ENCODE data around the gene CEP128. TPM values are rescaled to one million over a fixed set of nuclear protein-coding genes. Genes with fewer than 3 reads are reported as not detected.

Gene CEP128
- total RNA-seq, 4 donors from 2014 or later, result 3.5 to 12.9 (median 9.7) TPM

DNA sequence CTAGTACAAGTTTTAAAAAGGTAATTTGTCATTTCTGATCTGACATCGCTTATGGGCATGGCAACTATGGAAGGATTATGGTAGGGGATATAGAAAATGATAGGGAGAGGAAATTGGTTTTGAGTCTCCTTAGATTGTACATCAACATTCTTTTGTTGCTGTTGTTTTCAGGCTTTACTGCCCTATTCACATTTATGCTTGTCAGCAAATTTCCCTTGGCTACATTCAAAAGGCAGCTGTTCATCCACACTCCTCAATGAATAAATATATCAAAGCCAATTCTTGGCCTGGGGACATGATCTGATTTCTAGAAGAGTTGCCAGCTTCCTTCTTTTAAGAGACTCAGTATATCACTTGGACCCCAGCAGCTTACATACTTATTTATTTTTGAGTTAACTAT lies 283.4 kb downstream of the CEP128 start:
- no peak for DNase-seq (ENCODE audit: extremely low spot score)
- TF ChIP-seq POLR2A (IDR thresholded peaks at IDR 0.05; ENCODE audit: low read depth), result no peak
- no peak for TF ChIP-seq POLR2AphosphoS5 (IDR thresholded peaks at IDR 0.05)
- Histone ChIP-seq H3K4me1 (no peaks in the 10 kb centered on the region), H3K27me3 (no peaks in the 10 kb centered on the region), H3K36me3 (no peaks in the 10 kb centered on the region), H3K4me3 (no peak overlapping the region), H3K9me3 (no peaks in the 10 kb centered on the region), H3K27ac (replicated peaks in 1 of 4) (no peak overlapping the region)
- intact Hi-C loops (cut with DNase I), result no loop called here
- 94% methylated on average over 1 of the region's 1 CpG for WGBS

- Histone ChIP-seq H3K4me3 (no peak overlapping the region), H3K4me1 (no peaks in the 10 kb centered on the region), H3K27ac (replicated peaks in 1 of 4) (no peak overlapping the region), H3K27me3 (no peaks in the 10 kb centered on the region), H3K9me3 (peaks cover 0 to 3% (median 0%) of the 10 kb centered on the region in 4 donors), H3K36me3 (no peaks in the 10 kb centered on the region)
- DNase-seq (ENCODE audit: extremely low spot score), result no peak
- intact Hi-C loops (cut with DNase I), result no loop called here
- WGBS, result 98% methylated on average over 3 of the region's 3 CpGs
- TF ChIP-seq EP300 (IDR thresholded peaks at IDR 0.05) (no peak), CTCF (IDR thresholded peaks at IDR 0.05) (no peak), POLR2A (IDR thresholded peaks at IDR 0.05; ENCODE audit: low read depth) (no peak), POLR2AphosphoS5 (IDR thresholded peaks at IDR 0.05) (no peak)
Observed at GRCh38 chr14:80653956-80654355, 287.6 kb downstream of the CEP128 start.

GRCh38 chr14:80645667-80646413 lies 295.7 kb downstream of the CEP128 start:
- Histone ChIP-seq H3K4me3 (no peak overlapping the region), H3K36me3 (no peaks in the 10 kb centered on the region), H3K4me1 (no peaks in the 10 kb centered on the region), H3K27ac (replicated peaks in 1 of 4) (no peak overlapping the region), H3K27me3 (no peaks in the 10 kb centered on the region), H3K9me3 (peaks cover 0 to 3% (median 0%) of the 10 kb centered on the region in 4 donors)
- no peak for DNase-seq (ENCODE audit: extremely low spot score)
- intact Hi-C loops (cut with DNase I), result no loop called here
- WGBS, result 95% methylated on average over 5 of the region's 5 CpGs
- TF ChIP-seq EP300 (IDR thresholded peaks at IDR 0.05) (no peak), CTCF (IDR thresholded peaks at IDR 0.05) (no peak), POLR2AphosphoS5 (IDR thresholded peaks at IDR 0.05) (no peak), POLR2A (IDR thresholded peaks at IDR 0.05; ENCODE audit: low read depth) (no peak)

GRCh38 chr14:80644826-80645225 lies 296.7 kb downstream of the CEP128 start:
- Histone ChIP-seq H3K27ac (replicated peaks in 1 of 4) (no peak overlapping the region), H3K4me3 (no peak overlapping the region), H3K4me1 (no peaks in the 10 kb centered on the region), H3K36me3 (no peaks in the 10 kb centered on the region), H3K27me3 (no peaks in the 10 kb centered on the region), H3K9me3 (peaks cover 0 to 3% (median 0%) of the 10 kb centered on the region in 4 donors)
- intact Hi-C loops (cut with DNase I), result no loop called here
- WGBS, result 82% methylated on average over 2 of the region's 2 CpGs
- DNase-seq (ENCODE audit: extremely low spot score), result no peak
- no peak for TF ChIP-seq POLR2AphosphoS5 (IDR thresholded peaks at IDR 0.05)
- TF ChIP-seq CTCF (IDR thresholded peaks at IDR 0.05), result no peak
- no peak for TF ChIP-seq POLR2A (IDR thresholded peaks at IDR 0.05; ENCODE audit: low read depth)
- no peak for TF ChIP-seq EP300 (IDR thresholded peaks at IDR 0.05)

DNA sequence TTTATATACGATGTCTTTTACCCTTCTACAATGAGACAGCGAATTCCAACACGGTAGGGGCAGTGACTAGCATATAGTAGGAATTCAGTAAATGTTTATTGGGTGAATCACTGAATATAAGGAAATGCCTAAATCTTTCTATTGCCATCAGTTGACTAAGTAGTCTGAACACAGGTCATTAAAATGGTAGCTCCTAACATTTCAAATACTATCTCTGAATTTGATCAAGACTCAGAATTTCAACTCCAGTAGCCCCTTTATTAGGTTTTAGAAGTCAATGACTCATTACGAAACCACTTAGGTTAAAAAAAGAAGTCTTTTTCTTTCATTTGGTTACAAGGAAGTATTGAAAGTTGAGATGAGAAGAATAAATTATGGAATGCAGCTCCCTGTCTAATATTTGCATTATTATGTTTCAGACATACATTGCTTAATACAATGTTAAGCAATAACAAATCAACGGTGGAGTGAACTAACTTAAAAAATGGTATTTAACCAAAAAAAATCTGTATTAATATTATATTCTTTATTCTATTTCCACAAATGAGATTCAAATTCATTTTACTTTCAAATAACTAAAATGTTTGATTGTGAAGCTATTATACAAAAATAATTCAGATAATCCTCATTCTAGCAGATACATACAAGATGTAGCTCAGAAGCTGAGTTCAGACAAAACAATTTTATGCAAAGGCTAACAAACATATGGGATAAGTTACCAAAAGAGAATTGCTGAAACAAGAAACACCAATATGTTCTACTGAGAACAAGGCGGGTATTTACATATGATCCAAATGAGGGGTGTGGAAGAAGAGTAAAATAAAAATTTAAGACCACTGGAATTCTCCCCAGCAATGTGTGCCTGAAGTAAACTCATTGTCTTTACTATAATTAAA lies 302.7 kb downstream of the CEP128 start:
- Histone ChIP-seq H3K4me1 (no peaks in the 10 kb centered on the region), H3K9me3 (no peaks in the 10 kb centered on the region), H3K27ac (replicated peaks in 1 of 4) (no peak overlapping the region), H3K4me3 (no peak overlapping the region), H3K27me3 (no peaks in the 10 kb centered on the region), H3K36me3 (no peaks in the 10 kb centered on the region)
- TF ChIP-seq CTCF (IDR thresholded peaks at IDR 0.05) (no peak), POLR2AphosphoS5 (IDR thresholded peaks at IDR 0.05) (no peak), EP300 (IDR thresholded peaks at IDR 0.05) (no peak), POLR2A (IDR thresholded peaks at IDR 0.05; ENCODE audit: low read depth) (no peak)
- no peak for DNase-seq (ENCODE audit: extremely low spot score)
- intact Hi-C loops (cut with DNase I), result no loop called here
- WGBS, result 92% methylated on average over 6 of the region's 6 CpGs
